Measurements from ENCODE around the gene FAM181A. TPM values are rescaled to one million over a fixed set of nuclear protein-coding genes. Genes with fewer than 3 reads are reported as not detected.

Gene FAM181A
- total RNA-seq, 2 donors from 2014 or later: not detected

DNA sequence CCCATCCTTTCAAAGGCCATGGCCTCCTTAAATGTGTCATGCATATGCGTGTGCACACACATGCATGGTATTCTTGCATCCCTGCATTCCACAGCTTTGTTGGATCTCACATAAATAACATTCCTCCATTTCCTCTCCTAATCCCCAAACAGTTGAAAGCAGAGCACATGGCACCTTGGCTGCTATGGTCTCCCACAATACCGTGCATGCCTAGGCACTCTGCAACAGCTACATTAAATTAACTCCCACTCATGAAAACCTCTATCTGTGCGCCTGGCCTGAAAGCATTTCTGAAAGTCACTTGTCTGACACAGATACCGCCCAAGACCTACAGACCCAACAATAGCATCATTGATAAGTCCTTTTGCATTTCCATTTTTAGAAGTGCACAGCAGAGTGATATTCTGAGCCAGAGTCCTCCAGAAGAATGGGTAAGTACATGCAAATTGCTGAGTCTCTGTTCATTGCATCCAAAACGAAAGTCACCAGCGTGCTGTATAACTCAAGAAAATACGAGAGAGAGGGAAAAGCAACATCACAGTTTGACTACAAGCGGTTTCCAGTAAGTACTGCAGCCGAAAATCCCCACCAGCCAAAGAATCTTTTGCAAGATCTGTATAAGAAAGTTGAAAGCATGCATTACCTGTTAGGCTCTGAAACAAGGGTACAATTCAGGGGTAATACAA is 48.8 kb downstream of the FAM181A start:
- Histone ChIP-seq H3K27ac (peak overlapping the region; percentile 90 to 95), H3K4me3 (peak overlapping the region; percentile 71), H3K27me3 (replicated peaks; ENCODE audit: insufficient read depth) (no peaks in the 10 kb centered on the region), H3K4me1 (ENCODE audit: control insufficient read depth in 1 of 2, low read depth in 2 of 2) (peaks cover 16 to 83% of the 10 kb centered on the region in 2 donors), H3K9me3 (no peaks in the 10 kb centered on the region), H3K36me3 (no peaks in the 10 kb centered on the region)
- TF ChIP-seq, protein P1, sequence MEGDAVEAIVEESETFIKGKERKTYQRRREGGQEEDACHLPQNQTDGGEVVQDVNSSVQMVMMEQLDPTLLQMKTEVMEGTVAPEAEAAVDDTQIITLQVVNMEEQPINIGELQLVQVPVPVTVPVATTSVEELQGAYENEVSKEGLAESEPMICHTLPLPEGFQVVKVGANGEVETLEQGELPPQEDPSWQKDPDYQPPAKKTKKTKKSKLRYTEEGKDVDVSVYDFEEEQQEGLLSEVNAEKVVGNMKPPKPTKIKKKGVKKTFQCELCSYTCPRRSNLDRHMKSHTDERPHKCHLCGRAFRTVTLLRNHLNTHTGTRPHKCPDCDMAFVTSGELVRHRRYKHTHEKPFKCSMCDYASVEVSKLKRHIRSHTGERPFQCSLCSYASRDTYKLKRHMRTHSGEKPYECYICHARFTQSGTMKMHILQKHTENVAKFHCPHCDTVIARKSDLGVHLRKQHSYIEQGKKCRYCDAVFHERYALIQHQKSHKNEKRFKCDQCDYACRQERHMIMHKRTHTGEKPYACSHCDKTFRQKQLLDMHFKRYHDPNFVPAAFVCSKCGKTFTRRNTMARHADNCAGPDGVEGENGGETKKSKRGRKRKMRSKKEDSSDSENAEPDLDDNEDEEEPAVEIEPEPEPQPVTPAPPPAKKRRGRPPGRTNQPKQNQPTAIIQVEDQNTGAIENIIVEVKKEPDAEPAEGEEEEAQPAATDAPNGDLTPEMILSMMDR (IDR thresholded peaks at IDR 0.05): peak; percentile 39
- DNase-seq (ENCODE audit: low spot score) (no peak), ATAC-seq (ENCODE audit: insufficient number of reproducible peaks, low FRiP score, low read depth) (no peak)

DNA sequence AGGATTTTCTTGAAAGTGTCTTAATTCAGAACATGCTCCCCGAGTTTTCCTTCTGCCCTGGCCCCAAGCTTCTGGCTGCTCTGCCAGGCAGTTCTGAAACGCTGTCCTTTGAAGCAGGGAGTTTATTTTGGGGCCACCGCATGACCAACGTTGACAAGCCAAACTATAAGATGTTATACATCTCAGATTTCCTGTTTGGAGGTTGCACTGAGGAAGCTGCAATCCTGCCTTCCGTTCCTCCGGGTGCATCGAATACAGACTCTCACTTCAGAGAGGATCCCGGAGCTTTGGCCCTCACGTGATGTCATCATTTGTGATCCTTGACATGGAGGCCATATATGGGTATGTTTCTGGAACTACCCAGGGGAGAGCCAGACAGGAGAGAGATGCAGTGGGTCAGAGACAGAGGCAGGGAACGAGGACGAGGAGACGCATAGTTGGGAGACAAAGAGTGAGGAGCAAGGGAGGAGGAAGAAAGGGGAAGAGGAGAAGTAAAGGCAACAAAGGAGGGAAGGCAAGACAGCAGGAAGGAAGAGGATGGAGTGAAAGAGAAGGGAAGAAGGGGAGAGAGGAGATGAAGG is 49.4 kb downstream of the FAM181A start, which contains the start of gene ASB2:
ASB2 (minus strand) TSS at position 94 of the 581 bp plus-strand sequence. CDS start 12,031 bp downstream, outside the sequence.
- Histone ChIP-seq H3K36me3 (no peaks in the 10 kb centered on the region), H3K4me3 (peak within 1 kb of the TSS; percentile 71), H3K27me3 (replicated peaks; ENCODE audit: insufficient read depth) (no peaks in the 10 kb centered on the region), H3K4me1 (ENCODE audit: control insufficient read depth in 1 of 2, low read depth in 2 of 2) (peaks cover 19 to 83% of the 10 kb centered on the region in 2 donors), H3K27ac (peak within 1 kb of the TSS; percentile 90 to 95), H3K9me3 (no peaks in the 10 kb centered on the region)
- ATAC-seq (ENCODE audit: insufficient number of reproducible peaks, low FRiP score, low read depth) (peak; percentile 53), DNase-seq (ENCODE audit: low spot score) (no peak)
- TF ChIP-seq, protein P1 (IDR thresholded peaks at IDR 0.05): no peak

DNA sequence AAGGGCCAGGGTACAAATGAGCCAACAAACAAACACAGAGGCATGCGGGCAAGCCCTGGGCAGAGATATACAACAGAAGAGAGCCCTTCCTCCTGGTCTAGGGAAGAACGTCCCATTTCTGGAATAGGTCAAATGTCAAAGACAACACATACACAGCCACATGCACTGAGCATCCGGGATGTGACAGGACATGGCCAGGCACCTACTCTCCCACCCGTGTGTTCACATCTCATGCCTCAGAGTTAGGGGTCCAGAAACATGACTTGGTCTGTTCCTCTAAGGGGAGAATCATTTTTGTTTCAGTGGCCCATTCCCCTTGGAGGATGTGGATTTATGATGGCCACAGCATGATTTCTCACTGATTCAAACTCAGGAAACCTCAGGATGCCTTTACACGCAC is 50.0 kb downstream of the FAM181A start:
- H3K9me3 ChIP-seq: no peaks in the 10 kb centered on the region

DNA sequence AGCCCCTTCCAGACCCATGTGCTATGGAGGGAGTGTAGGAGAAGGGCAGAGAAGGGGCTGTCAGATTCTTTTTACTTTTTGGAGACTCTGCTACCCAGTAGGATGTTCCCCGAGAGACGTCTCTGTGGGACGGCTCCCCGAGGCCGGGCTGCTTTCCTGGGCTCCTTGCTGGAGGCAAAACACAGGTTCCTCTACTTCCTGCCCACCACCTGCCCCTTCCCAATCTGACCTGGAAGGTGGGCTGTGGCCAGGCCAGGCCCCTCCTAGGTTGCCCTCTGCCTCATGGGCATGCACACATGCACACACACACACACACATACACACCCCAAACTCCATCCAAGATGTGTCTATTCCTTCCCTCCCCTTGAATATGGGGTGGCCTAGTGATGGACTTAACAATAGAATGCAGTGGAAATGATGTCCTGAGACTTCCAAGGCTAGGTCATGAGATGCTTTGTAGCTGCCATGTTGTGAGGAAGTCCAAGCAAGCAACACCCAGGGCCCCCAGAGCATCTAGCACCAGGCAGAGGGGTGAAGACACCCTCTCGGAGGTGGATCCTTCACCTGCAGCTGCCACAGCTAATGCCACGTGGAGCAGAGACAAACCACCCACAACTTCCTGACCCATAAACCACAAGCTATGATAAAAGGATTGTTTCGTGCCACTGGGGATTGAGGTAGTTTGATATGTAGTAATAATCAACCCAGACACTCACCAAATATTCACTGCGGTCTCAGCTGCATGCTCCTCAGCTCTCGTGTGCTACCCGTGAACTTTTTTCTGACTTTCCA is 50.8 kb downstream of the FAM181A start:
- ATAC-seq (ENCODE audit: insufficient number of reproducible peaks, low FRiP score, low read depth): no peak
- Histone ChIP-seq H3K4me3 (no peak overlapping the region), H3K27me3 (replicated peaks; ENCODE audit: insufficient read depth) (no peaks in the 10 kb centered on the region), H3K9me3 (no peaks in the 10 kb centered on the region), H3K4me1 (ENCODE audit: control insufficient read depth in 1 of 2, low read depth in 2 of 2) (peaks cover 12 to 86% of the 10 kb centered on the region in 2 donors), H3K36me3 (no peaks in the 10 kb centered on the region), H3K27ac (peak overlapping the region; percentile 90 to 95)
- DNase-seq (ENCODE audit: low spot score): no peak
- TF ChIP-seq, protein P1 (IDR thresholded peaks at IDR 0.05): no peak

More for the DNA sequence above, 50.0 kb downstream of the FAM181A start:
- ATAC-seq (ENCODE audit: insufficient number of reproducible peaks, low FRiP score, low read depth) (no peak), DNase-seq (ENCODE audit: low spot score) (no peak)
- H3K27me3 ChIP-seq (replicated peaks; ENCODE audit: insufficient read depth): no peaks in the 10 kb centered on the region
- peak overlapping the region; percentile 90 to 95 for H3K27ac ChIP-seq
- TF ChIP-seq, protein P1 (IDR thresholded peaks at IDR 0.05): no peak
- H3K4me1 ChIP-seq (ENCODE audit: control insufficient read depth in 1 of 2, low read depth in 2 of 2): peaks cover 17 to 86% of the 10 kb centered on the region in 2 donors
- H3K36me3 ChIP-seq: no peaks in the 10 kb centered on the region
- H3K4me3 ChIP-seq: peak overlapping the region; percentile 71

DNA sequence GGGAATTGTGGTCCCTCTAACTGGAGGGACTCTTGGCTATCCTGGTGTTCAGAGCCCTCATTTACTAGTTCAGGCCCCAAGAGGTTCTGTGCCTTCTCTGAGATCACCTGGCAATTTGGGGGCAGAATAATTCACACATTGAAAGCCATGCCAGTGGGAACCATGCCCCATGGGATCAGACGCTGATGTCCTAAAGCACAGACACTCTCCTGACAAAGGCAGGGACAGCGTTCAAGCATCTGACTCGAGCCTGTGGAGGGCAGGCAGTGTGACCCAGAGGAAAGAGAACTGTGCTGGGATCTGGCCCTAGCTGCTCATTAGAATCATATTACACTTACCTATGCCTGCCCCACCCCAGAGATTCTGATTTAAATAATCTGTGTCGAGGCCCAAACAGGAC is 51.6 kb downstream of the FAM181A start:
- DNase-seq (ENCODE audit: low spot score) (no peak), ATAC-seq (ENCODE audit: insufficient number of reproducible peaks, low FRiP score, low read depth) (no peak)
- H3K9me3 ChIP-seq: no peaks in the 10 kb centered on the region
- TF ChIP-seq, protein P1 (IDR thresholded peaks at IDR 0.05): no peak
- no peaks in the 10 kb centered on the region for H3K36me3 ChIP-seq
- H3K27me3 ChIP-seq (replicated peaks; ENCODE audit: insufficient read depth): no peaks in the 10 kb centered on the region
- peak overlapping the region; percentile 90 to 95 for H3K27ac ChIP-seq
- no peak overlapping the region for H3K4me3 ChIP-seq
- H3K4me1 ChIP-seq (ENCODE audit: control insufficient read depth in 1 of 2, low read depth in 2 of 2): peaks cover 9 to 81% of the 10 kb centered on the region in 2 donors
